ENCODE measurements around the gene XRN1.

GRCh38 chr3:142296507-142296906 is 151.3 kb downstream of the XRN1 start:
- TF ChIP-seq CTCF (IDR thresholded peaks at IDR 0.05; ENCODE audit: low read depth, low read length, poor library complexity, severe bottlenecking) (no peak), EZH2phosphoT487 (IDR thresholded peaks at IDR 0.05; ENCODE audit: borderline replicate concordance, low read length) (no peak)

Measured in DOHH2 (cell line).